Aorta (tissue), 5 donors: Measurements from ENCODE around the gene FAM131A. TPM values are rescaled to one million over a fixed set of nuclear protein-coding genes. Genes with fewer than 3 reads are reported as not detected.

Experiments
- ATAC-seq: fragments of 200-7000 bp; cut with Tn5 transposase; one replicate; pipeline ENCODE4 v1.9.1; 2022; ENCODE audit warnings: moderate library complexity; ENCODE audit not compliant: low FRiP score
- DNase-seq, 2 donors: peaks; one replicate each; pipeline ENCODE4 v3.0.0-alpha.2; 2020
- H3K27ac ChIP-seq, 2 donors: one replicate each; pipeline ENCODE4 v1.5.1; 2013; ENCODE audit warnings: low read length in 2 of 2, mild to moderate bottlenecking in 2 of 2, moderate library complexity in 2 of 2, control low read depth in 1 of 2, inconsistent platforms in 1 of 2, low read depth in 1 of 2
- H3K27me3 ChIP-seq, 2 donors: one replicate each; pipeline ENCODE4 v1.6.1; 2013; ENCODE audit warnings: control low read depth in 1 of 2, low read length in 1 of 2, mild to moderate bottlenecking in 1 of 2, moderate library complexity in 1 of 2; ENCODE audit not compliant: insufficient read depth in 2 of 2, control insufficient read depth in 1 of 2
- H3K36me3 ChIP-seq, 2 donors: one replicate each; pipeline ENCODE4 v1.6.1; 2013; ENCODE audit warnings: control low read depth in 1 of 2, low read length in 1 of 2, mild to moderate bottlenecking in 1 of 2; ENCODE audit not compliant: insufficient read depth in 2 of 2, control insufficient read depth in 1 of 2
- H3K4me1 ChIP-seq, 2 donors: one replicate each; pipeline ENCODE4 v1.6.1; 2013; ENCODE audit warnings: low read length in 2 of 2, control low read depth in 1 of 2, mild to moderate bottlenecking in 1 of 2, moderate library complexity in 1 of 2; ENCODE audit not compliant: insufficient read depth in 2 of 2, control insufficient read depth in 1 of 2
- H3K4me3 ChIP-seq, 2 donors: one replicate each; pipeline ENCODE4 v1.5.1; 2013; ENCODE audit warnings: low read length in 2 of 2, control low read depth in 1 of 2, mild to moderate bottlenecking in 1 of 2
- H3K9me3 ChIP-seq: one replicate; pipeline ENCODE4 v1.6.1; 2013; ENCODE audit warnings: mild to moderate bottlenecking, low read length; ENCODE audit not compliant: control insufficient read depth
- WGBS, 2 donors: extraction: QIAGEN DNeasy Blood & Tissue Kit; methylation state at CpG; one replicate each; pipeline ENCODE4 v1.1.7; 2013; 5-methylcytosine and 5-hydroxymethylcytosine counted together
- intact Hi-C, 2 donors: fragments of 100-400 bp; cut with DNase I; formaldehyde crosslinking; loops; one replicate each; pipeline versions ENCODE4 v1.14.2 to v1.15.0; 2022
- polyA plus RNA-seq, 2 donors: library from polyadenylated mRNA; stranded (reverse); fragments of 200-250 nt; gene quantifications; one replicate each; pipeline ENCODE4 v1.2.3, GENCODE V29; 2013
- total RNA-seq, 2 donors: library from RNA; stranded (reverse); fragmentation: NEBNext Ultra II Directional; extraction: Animal tissue kit (Norgen Biotek cat#: 25700); gene quantifications; one replicate each; pipeline ENCODE4 v1.2.1, GENCODE V29; 2021
- donor health status: healthy with polysubstance abuse.
- donor health status: Bipolar disorder and iron deficiency.
- donor health status: DM: no; HTN: no; CAD: no.
- donor health status: DM: no; HTN: no; CAD: no.
- donor health status: DM: yes; HTN: yes; CAD: no.

The FAM131A gene
- total and polyA plus RNA-seq, 4 donors, result 10.6 to 40.6 (median 27.7) TPM

DNA sequence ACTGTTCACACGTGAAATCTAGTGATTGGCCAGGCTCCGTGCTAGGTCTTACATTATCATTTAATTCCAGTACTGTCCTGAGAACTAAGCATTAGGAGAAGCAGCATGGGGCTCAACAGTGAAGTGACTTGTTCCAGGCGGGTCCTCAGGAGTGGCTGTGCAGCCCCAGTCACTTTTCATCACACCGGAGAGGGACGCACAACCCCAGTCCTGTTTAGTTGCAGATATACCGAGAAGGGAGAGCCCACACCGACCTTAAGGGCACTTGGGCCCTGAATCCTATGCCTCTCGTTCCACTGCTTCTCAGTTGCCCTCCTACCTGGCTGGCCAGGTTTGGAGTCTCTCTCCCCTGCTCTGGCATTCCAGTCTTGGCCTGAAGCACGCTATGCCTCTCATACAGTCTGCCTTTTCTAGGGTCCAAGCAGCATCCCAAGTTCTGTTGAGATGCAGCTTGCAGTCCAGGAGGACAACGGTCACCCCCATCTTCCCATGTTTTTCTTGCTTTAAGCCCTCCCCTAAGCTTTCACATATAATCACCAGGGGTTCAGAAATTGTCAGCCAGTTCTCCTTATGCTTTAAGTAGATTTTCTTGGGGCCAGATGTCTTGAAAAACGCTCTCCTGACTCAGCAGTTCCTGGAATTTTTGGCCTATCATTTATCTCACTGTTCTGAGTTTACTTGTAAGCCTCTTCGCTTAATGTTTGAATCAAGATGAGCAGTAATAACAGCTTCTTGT, 10.1 kb downstream of the FAM131A start:
- H3K4me3 ChIP-seq, result no peak overlapping the region
- intact Hi-C loops, result no loop called here
- H3K9me3 ChIP-seq, result no peaks in the 10 kb centered on the region
- no peak for DNase-seq
- H3K27ac ChIP-seq, result no peak overlapping the region
- 56 to 66% methylated on average over 12 of the region's 12 CpGs for WGBS, 2 donors
- H3K4me1 ChIP-seq, result no peaks in the 10 kb centered on the region
- H3K36me3 ChIP-seq, result peaks cover 0 to 6% of the 10 kb centered on the region in 2 donors
- ATAC-seq, result no peak
- H3K27me3 ChIP-seq, result no peaks in the 10 kb centered on the region

DNA sequence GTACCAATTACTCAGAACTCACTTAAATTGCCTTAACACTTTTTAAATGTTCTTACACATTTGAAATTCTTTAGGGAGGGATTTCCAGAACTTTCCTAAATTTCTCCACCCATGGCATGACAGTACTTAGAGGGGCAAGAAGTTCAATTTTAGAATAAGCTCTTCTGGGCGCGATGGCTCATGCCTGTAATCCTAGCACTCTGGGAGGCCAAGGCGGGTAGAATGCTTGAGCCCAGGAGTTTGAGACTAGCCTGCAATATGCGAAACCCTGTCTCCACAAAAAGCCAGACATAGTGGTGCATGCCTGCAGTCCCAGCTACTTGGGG, 10.6 kb downstream of the FAM131A start:
- Histone ChIP-seq H3K4me3 (no peak overlapping the region), H3K4me1 (no peaks in the 10 kb centered on the region), H3K9me3 (no peaks in the 10 kb centered on the region), H3K27ac (no peak overlapping the region), H3K27me3 (no peaks in the 10 kb centered on the region), H3K36me3 (peaks cover 0 to 6% of the 10 kb centered on the region in 2 donors)
- intact Hi-C loops, result no loop called here
- ATAC-seq (no peak), DNase-seq (no peak)
- WGBS, 2 donors, result 77 to 79% methylated on average over 4 of the region's 4 CpGs

DNA sequence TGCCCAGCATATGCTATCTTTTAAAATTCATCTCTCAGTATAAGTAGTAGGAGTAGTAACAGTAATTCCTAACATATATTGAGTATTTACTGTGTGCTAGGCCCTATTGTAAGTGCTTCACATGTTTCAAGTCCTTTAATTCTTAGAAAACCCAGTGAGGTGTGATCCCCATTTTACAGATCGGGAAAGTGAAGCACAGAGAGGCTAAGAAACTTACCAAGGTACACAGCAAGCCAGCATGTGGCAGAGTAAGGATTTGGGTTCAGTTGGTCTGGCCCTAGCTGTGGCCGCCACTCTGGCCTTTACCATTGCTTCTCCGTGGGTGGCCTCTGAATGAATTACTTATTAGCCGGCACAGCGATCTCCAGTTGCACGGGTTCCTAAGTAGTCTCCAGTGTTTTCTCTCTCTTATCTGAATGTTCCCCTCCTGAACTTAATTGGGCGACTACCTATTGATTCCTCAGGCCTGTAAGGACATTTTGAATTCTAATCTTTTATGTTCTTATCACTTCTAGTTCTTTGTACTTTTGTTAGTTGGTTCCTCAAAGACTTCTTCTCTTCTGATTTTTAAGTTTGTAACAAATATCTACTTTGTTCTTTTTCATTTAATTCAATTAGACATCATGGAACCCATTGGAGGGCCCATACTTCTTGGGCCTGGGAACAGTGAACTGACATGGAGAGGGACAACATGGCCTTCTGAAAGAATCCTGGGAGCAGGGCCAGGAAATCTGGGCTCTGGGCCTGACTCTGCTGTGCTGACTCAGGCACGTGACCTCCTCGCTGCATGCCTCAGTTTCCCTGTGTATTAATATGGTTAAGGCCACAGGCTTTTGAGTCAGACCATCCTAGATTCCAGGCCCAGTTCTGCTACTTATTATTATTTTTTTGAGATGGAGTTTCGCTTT, 12.4 kb downstream of the FAM131A start:
- ATAC-seq, result no peak
- 82 to 85% methylated on average over 10 of the region's 10 CpGs for WGBS, 2 donors
- H3K9me3 ChIP-seq, result no peaks in the 10 kb centered on the region
- H3K27me3 ChIP-seq, result no peaks in the 10 kb centered on the region
- H3K4me1 ChIP-seq, result no peaks in the 10 kb centered on the region
- no peak overlapping the region for H3K27ac ChIP-seq
- no peak for DNase-seq
- intact Hi-C loops, result no loop called here
- H3K36me3 ChIP-seq, result peaks cover 0 to 2% of the 10 kb centered on the region in 2 donors
- no peak overlapping the region for H3K4me3 ChIP-seq

DNA sequence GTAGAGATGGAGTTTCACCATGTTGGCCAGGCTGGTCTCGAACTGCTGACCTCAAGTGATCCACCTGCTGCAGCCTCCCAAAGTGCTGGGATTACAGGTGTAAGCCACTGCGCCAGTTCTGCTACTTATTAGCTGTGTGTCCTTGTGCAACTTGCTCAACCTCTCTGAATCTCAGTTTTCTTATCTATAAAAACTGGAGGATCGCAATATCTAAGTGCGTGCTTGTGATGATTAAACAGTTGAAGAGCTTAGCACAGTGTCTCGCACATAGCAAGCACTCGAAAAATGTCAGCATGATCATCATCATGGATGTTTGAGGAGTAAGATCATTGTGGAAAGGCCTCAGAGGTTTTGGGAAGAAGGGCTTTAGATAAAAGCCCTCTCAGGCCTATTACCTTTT, 13.2 kb downstream of the FAM131A start:
- Histone ChIP-seq H3K4me3 (no peak overlapping the region), H3K27me3 (no peaks in the 10 kb centered on the region), H3K27ac (no peak overlapping the region), H3K36me3 (no peaks in the 10 kb centered on the region), H3K9me3 (no peaks in the 10 kb centered on the region), H3K4me1 (no peaks in the 10 kb centered on the region)
- 94 to 97% methylated on average over 6 of the region's 6 CpGs for WGBS, 2 donors
- no peak for ATAC-seq
- no peak for DNase-seq
- intact Hi-C loops, result no loop called here

DNA sequence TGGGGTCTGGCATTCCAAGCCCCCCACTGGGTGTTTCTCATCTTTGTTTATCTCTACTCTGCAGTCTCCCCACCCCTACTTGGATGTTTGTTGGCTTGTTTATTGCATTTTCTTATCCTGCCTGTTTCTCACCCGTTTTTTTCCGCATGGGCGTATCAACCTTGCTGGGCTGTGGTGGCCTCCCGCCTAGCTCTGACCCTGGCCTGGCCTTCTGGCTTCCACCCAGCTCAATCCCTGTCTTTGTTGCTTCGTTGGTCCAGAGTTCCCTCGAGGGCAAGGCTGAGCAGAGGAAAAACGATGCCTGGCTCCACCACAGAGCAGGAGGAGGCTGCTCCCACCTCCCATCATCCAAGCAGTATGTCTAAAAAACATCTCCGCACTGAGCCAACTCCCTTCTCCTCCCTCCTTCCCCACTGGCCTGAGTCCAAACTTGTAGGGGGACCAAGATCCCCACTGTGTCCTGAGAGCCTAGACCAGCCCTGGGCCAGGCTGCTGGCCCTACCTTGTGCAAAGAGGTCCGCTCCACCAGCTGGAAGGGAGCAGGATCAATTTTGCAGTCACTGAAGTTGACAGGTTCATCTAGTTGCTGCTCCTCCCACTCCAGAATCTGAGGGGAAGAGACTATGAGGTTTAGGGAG, 14.2 kb downstream of the FAM131A start:
- Histone ChIP-seq H3K9me3 (no peaks in the 10 kb centered on the region), H3K27me3 (no peaks in the 10 kb centered on the region), H3K27ac (no peak overlapping the region), H3K36me3 (no peaks in the 10 kb centered on the region), H3K4me3 (no peak overlapping the region), H3K4me1 (no peaks in the 10 kb centered on the region)
- no peak for ATAC-seq
- intact Hi-C loops, result no loop called here
- 52 to 53% methylated on average over 9 of the region's 9 CpGs for WGBS, 2 donors
- DNase-seq, result no peak

DNA sequence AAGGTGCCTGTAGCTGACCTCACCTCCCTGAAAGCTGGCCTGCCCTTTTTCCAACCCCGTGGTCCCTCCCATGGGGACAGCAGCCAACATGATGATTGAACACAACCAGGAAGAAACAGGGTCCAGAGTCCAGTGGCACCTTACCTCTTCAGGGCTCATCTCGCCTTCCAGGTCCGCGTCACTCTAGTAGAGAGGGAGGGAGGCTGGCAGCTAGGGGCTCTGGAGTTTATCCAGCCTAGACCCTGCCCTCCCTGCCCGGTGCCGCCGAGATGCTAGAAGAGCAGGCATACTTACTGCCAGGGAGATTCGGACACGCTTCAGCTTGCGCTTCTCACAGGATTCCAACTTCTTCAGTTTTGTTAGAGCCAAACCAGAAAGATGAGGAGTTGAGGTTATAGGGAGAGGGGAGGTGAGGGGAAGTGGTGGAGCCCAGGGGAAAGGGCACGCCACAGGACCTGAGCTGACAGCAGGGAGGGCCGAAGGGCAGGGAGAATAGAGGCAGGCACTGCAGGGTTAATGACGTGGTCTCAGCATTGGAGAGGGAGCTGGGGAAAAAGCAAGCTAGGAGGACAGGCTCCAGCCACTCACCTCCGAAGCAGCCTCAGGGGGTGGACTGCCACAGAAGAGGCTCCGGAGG, 14.9 kb downstream of the FAM131A start:
- intact Hi-C loops, result no loop called here
- no peaks in the 10 kb centered on the region for H3K9me3 ChIP-seq
- peak in 1 of 2 donors; percentile 44 for DNase-seq
- H3K27ac ChIP-seq, result no peak overlapping the region
- no peaks in the 10 kb centered on the region for H3K4me1 ChIP-seq
- no peaks in the 10 kb centered on the region for H3K36me3 ChIP-seq
- WGBS, 2 donors, result 77 to 81% methylated on average over 15 of the region's 15 CpGs
- no peak overlapping the region for H3K4me3 ChIP-seq
- no peaks in the 10 kb centered on the region for H3K27me3 ChIP-seq
- no peak for ATAC-seq

DNA sequence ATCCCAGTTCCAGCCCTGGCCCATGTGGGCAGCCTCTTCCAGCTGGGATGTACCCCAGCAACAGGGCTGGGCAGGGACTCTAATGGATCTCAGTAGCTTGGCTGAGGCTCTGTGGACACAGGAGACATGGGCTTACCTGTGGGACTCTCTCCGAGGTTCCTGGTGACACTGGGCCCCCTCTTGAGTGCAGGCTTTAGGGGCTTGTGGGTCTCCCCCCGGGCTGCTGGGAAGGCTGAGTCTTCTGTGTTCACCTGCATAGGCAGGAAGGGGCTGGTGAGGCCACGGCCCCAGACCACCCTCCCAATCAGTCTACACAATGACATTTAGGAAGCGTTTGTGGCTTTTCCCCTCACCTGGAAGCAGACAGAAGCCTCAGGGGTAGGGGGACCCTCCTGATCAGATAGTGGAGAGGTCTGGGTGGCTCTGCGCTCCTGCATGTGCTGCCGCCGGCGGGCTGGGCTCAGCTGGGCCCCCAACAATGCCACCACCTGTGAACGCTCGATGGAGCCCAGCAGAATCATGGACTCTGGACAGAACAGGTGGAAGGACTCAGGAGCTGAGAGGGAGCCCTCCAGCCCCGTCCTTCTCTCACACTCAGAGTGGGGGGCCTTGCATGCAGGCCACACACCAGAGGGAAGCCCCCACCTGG, 15.6 kb downstream of the FAM131A start:
- no peak overlapping the region for H3K27ac ChIP-seq
- H3K9me3 ChIP-seq, result no peaks in the 10 kb centered on the region
- H3K4me3 ChIP-seq, result no peak overlapping the region
- H3K4me1 ChIP-seq, result no peaks in the 10 kb centered on the region
- no peak for ATAC-seq
- H3K27me3 ChIP-seq, result no peaks in the 10 kb centered on the region
- WGBS, 2 donors, result 87 to 93% methylated on average over 11 of the region's 11 CpGs
- H3K36me3 ChIP-seq, result no peaks in the 10 kb centered on the region
- intact Hi-C loops, result no loop called here
- no peak for DNase-seq

DNA sequence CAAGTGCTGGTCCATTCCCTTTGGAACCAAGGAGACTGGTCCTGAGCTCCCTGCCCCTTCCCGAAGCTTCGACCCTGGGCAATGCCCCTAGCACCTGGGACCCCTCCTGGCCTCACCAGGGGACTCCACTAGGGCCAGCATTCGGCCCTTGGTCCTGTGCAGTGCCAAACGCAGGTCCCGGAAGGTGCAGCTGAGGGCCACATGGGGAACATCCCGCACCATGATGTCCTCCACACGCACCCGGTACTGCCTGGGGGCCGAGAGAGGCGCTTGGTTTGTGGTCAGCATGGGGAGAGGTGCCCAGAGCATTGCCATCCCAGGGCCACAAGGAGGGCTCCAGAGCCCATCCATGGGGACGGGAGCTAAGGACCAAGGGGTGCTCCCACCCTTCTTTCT, 16.1 kb downstream of the FAM131A start:
- DNase-seq (no peak), ATAC-seq (no peak)
- no peaks in the 10 kb centered on the region for H3K4me1 ChIP-seq
- 91 to 92% methylated on average over 11 of the region's 11 CpGs for WGBS, 2 donors
- H3K27me3 ChIP-seq, result no peaks in the 10 kb centered on the region
- H3K4me3 ChIP-seq, result no peak overlapping the region
- no peaks in the 10 kb centered on the region for H3K36me3 ChIP-seq
- H3K27ac ChIP-seq, result no peak overlapping the region
- H3K9me3 ChIP-seq, result no peaks in the 10 kb centered on the region
- intact Hi-C loops, result no loop called here
